HL-60 (cell line): ENCODE measurements around the gene TXNIP.
"Not testable (repeated sequence)": the region's sequence is repeated elsewhere in the genome, so short reads cannot be mapped to it uniquely, and the experiment has no call there.

Source experiments
- DNase-seq, 2 experiments: peaks; one replicate each; pipeline ENCODE4 v3.0.0-alpha.2; 2010 to 2020; ENCODE audit warnings: low read depth in 1 of 2, low spot score in 1 of 2
- H3K27ac ChIP-seq: fragments of 250-450 bp; sonication (Bioruptor Pico); replicated peaks from 2 replicates; pipeline ENCODE4 v1.5.1; 2020; ENCODE audit warnings: mild to moderate bottlenecking, moderate library complexity
- H3K27me3 ChIP-seq: fragments of 250-450 bp; sonication (Bioruptor Pico); 2 replicates; pipeline ENCODE4 v1.5.1; 2021; ENCODE audit warnings: mild to moderate bottlenecking, moderate library complexity; ENCODE audit not compliant: insufficient read depth, poor library complexity, severe bottlenecking
- H3K4me3 ChIP-seq: replicated peaks from 2 replicates; pipeline ENCODE4 v1.5.1; 2011; ENCODE audit warnings: mild to moderate bottlenecking, control low read depth, low read length; ENCODE audit not compliant: insufficient read depth
- CTCF ChIP-seq: IDR thresholded peaks from one replicate; pipeline ENCODE4 v1.5.1; 2011; ENCODE audit warnings: low read length, control low read depth, inconsistent platforms; ENCODE audit not compliant: insufficient read depth
- GABPA ChIP-seq: IDR thresholded peaks from 2 replicates; pipeline ENCODE4 v1.6.1; 2012; ENCODE audit warnings: low read depth
- POLR2AphosphoS5 ChIP-seq: IDR thresholded peaks from 2 replicates; pipeline ENCODE4 v1.6.1; 2012; ENCODE audit warnings: low read depth
- SPI1 ChIP-seq: IDR thresholded peaks from 2 replicates; pipeline ENCODE4 v1.6.1; 2012; ENCODE audit warnings: low read depth, mild to moderate bottlenecking, borderline replicate concordance
- TF ChIP-seq, protein P1 (sequence below): IDR thresholded peaks from 2 replicates; pipeline ENCODE4 v1.6.1; 2012; ENCODE audit warnings: low read depth; ENCODE audit not compliant: insufficient replicate concordance

The TXNIP gene

DNA sequence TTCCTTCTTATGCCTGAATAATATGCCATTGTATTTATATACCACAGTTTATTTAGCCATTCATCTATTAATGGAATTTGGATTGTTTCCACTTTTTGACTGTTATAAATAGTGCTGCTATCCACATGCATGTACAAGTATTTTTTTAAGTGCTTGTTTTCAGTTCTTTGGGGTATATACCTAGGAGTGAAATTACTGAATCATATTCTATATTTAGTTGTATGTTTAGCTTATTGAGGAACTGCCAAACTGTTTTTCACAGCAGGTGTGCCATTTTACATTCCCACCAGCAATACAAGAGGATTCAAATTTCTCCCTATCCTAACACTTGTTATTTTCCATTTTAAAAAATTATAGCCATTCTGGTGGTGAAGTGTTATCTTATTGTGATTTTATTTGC, 32.7 kb upstream of the TXNIP start:
- no peak for DNase-seq
- Histone ChIP-seq H3K27ac (no peak overlapping the region), H3K4me3 (no peak overlapping the region), H3K27me3 (no peaks in the 10 kb centered on the region)
- TF ChIP-seq SPI1 (no peak), CTCF (no peak)

GRCh38 chr1:146026650-146027049, 30.3 kb upstream of the TXNIP start:
- not testable (repeated sequence) for H3K4me3 ChIP-seq, H3K27ac ChIP-seq, DNase-seq, H3K27me3 ChIP-seq

DNA sequence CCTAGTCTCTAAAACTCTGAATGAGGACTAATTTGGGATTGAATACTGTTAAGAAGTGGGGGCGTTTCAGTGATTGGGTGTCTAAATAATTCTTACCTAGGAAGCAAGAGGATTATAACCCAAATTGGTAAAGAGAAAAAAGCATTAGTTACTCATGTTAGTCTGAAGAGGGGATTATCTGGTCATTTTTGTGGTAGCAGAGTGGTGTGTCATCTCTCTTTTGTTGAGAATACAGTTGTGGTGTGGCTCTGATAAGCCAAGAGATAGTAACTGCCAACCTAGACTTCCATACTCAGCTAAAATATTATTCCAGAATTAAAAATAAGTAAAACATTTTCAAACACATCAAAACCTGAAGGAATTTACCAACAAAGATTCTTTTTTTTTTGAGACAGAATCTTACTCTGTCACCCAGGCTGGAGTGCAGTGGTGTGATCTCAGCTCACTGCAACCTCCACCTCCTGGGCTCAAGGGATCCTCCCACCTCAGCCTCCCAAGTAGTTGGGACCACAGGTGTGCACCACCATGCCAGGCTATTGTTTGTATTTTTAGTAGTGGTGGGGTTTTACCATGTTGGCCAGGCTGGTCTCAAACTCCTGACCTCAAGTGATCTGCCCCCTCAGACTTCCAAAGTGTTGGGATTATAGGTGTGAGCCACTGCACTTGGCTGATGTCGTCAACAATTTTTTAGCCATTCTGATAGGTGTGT, 29.6 kb upstream of the TXNIP start:
- H3K27ac ChIP-seq, H3K27me3 ChIP-seq, H3K4me3 ChIP-seq, DNase-seq: not testable (repeated sequence)

DNA sequence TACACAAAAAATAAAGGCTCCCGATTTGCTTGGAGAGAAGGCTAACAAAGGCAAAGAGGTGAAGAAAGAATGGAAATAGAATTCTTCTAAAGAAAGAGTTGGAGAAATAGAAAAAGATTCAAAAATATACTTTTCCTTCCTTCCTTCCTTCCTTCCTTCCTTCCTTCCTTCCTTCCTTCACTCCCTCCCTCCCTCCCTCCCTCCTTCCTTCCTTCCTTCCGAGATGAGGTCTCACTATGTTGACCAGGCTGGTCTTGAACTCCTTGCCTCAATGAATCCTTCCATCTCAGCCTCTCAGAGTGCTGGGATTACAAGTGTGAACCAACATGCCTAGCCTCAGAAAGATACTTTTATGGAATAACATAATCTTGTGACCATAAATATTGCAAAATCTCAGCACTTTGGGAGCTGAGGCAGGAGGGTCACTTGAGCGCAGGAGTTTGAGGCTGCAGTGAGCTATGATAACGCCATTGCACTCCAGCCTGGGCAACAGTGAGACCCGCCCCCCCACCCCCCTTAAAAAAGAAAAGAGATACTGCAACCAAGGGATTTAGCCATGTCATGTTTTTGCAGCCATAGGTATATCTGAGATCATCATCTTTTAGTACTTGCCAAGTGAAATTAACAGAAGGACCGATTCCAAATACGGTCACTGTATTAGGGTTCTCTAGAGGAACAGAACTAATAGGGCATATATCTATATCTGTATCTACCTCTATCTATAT, 26.2 kb upstream of the TXNIP start:
- DNase-seq = no peak
- TF ChIP-seq CTCF (no peak), POLR2AphosphoS5 (no peak), SPI1 (no peak), GABPA (no peak)
- TF ChIP-seq, protein P1, sequence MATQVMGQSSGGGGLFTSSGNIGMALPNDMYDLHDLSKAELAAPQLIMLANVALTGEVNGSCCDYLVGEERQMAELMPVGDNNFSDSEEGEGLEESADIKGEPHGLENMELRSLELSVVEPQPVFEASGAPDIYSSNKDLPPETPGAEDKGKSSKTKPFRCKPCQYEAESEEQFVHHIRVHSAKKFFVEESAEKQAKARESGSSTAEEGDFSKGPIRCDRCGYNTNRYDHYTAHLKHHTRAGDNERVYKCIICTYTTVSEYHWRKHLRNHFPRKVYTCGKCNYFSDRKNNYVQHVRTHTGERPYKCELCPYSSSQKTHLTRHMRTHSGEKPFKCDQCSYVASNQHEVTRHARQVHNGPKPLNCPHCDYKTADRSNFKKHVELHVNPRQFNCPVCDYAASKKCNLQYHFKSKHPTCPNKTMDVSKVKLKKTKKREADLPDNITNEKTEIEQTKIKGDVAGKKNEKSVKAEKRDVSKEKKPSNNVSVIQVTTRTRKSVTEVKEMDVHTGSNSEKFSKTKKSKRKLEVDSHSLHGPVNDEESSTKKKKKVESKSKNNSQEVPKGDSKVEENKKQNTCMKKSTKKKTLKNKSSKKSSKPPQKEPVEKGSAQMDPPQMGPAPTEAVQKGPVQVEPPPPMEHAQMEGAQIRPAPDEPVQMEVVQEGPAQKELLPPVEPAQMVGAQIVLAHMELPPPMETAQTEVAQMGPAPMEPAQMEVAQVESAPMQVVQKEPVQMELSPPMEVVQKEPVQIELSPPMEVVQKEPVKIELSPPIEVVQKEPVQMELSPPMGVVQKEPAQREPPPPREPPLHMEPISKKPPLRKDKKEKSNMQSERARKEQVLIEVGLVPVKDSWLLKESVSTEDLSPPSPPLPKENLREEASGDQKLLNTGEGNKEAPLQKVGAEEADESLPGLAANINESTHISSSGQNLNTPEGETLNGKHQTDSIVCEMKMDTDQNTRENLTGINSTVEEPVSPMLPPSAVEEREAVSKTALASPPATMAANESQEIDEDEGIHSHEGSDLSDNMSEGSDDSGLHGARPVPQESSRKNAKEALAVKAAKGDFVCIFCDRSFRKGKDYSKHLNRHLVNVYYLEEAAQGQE = no peak
- Histone ChIP-seq H3K4me3 (no peak overlapping the region), H3K27ac (no peak overlapping the region), H3K27me3 (peaks cover 8% of the 10 kb centered on the region)

DNA sequence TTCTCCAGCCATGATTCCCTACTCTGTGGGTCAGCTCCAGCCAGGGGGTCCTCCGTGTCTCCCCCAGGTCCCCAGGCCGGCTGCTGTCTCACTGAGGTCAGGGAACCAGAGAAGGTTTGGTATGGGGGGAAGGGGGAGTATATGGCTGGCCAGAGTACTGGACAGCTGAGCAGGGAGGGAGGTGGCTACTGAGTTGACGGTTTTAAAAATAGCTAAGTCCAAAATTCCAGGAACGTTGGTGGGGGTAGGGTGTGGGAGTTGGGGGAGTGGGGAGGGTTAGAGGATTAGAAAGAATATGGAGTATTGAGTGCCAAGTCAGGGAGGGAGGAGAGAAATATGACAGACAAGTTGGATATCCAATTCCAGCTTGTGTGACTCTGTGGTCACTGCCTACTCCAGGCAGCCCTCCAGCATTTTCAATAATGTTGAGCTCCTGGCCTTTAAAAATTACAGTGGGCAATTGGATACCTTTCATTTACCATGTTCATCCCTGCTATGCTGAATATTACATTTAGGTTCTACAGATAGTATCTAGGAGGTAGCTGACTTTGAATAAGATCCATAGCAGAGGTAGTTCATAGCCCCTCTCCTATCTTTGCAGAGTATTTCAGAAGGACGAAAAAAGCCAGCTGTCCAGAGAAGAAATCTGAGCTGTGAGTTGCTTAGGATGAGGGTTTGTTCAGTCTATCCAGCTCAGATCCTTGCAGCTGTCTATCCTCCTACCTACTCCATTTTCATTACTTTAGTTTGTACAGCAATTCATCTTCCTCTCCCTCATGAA, 25.4 kb upstream of the TXNIP start, which contains the start of gene HJV:
TSS of gene HJV (minus strand) at position 114 of the 781 bp plus-strand sequence. CDS start 1,504 bp downstream, outside the sequence.
- H3K27ac ChIP-seq = no peak within 1 kb of the TSS
- TF ChIP-seq CTCF (no peak), POLR2AphosphoS5 (no peak), GABPA (no peak), SPI1 (no peak)
- TF ChIP-seq, protein P1 = no peak
- H3K27me3 ChIP-seq = peaks cover 8% of the 10 kb centered on the region
- no peak for DNase-seq
- no peak within 1 kb of the TSS for H3K4me3 ChIP-seq
